Measurements from ENCODE around the gene BTNL3.
"Not testable (repeated sequence)": the region's sequence is repeated elsewhere in the genome, so short reads cannot be mapped to it uniquely, and the experiment has no call there.

BTNL3 gene

DNA sequence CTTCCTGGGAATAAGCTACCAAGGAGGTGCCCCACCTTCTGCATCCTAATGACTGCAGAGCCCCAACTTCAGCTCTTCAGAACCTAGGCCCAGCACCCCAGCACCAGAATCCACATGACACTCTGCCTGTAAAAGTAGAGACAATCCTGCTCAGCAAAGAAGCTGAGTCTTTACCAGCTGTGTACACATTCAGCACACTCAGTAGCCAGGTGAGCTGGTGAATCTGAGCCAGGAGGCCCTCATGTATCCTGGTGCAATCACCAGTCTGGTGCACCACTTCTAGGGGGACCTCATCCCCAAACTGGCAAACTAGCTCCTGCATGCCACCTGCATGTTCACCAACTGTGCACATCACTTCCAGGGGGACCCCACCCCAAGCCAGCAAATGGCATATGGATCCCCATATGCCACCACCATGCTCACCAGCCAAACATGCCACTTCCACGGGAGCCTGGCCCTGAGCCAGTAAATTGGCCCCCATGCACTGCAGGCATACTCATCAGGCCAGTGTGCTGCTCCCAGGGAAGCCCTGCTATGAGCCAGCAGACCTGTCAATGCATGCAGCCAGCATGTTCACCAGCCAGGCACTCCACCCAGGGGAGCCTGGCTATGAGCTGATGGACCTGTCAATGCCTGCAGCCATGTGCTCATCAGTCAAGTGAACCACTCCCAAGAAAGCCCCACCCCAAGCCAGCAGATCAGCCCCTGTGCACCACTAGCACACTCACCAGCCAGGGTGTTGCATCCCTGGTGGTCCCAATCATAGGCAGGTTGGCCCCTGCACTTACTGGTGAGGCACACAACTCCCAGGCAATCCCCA is 35.8 kb downstream of the BTNL3 start:
- no peak for DNase-seq

DNA sequence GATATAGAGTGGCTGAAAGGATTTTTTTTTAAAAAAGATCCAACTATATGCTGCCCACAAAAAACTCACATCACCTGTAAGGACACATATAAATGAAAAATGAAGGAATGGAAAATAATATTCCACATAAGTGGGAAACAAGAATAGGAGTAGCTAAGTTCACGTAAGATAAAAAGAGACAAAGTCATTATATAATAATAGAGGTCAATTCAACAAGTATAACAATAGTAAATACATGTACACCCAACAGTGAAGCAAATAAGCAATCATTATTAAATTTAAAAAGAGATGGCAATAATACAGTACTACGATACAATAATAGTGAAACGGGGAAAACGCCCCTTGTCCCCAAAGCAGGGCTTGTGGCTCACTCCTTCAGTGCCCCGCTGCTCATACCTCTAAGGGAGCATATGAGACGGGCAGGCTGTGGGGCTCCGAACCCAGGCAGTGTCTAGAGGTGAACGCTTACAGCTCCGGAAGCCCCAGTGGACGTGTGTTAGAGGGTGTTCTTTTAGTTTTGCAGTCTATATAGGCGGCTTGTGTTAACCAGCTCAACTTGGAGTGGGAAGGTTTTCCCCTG is 38.9 kb downstream of the BTNL3 start:
- no peak for DNase-seq

DNA sequence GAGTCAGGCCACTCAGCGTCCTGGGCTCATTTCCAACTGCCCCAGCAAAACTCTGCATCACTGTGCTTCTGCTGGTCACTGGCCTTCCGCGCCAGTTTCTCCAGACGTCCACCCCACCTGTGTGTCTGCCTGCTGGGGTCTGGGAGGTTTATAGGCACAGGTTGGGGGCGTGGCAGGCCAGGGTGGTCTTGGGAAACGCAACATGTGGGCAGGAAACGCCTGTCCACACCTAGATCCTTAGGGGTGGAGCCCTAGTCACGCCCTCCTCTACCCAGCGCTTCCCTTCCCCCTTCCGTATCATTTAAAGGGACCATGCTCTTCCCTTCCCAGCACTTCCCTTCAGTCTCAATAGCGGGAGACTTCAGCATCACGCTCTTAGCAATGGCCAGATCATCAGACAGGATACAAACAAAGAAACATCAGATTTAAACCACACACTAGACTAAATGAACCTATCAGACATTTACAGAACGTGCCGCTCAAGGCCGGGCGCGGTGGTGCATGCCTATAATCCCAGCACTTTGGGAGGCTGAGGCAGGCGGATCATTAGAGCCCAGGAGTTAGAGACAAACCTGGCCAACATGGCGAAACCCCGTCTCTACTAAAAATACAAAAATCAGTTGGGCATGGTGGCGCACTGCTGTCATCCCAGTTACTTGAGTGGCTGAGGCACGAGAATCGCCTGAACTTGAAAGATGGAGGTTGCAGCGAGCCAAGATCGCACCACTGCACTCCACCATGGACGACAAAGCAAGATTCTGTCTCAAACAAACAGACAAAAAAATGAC is 39.6 kb downstream of the BTNL3 start:
- DNase-seq: no peak

DNA sequence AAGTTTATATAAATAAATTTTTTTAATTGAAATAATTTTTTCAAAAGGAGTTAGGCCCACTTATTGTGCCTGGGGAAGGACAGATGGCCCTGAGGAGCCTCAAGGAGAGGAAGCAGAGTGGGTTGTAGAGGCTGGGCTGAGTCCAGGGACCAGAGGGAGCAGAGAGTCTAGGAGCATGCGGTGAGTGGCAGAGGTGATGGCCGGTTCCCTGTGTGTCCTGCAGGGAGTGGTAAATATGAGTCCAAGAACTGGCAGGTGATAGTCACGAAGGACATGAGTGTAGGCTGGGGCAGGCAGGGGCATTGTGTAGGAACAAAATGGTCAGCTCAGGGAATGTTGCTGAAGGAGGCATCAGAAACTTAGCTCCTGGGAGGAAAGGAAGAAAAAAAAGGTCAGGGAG is 43.1 kb downstream of the BTNL3 start:
- no peak for DNase-seq

DNA sequence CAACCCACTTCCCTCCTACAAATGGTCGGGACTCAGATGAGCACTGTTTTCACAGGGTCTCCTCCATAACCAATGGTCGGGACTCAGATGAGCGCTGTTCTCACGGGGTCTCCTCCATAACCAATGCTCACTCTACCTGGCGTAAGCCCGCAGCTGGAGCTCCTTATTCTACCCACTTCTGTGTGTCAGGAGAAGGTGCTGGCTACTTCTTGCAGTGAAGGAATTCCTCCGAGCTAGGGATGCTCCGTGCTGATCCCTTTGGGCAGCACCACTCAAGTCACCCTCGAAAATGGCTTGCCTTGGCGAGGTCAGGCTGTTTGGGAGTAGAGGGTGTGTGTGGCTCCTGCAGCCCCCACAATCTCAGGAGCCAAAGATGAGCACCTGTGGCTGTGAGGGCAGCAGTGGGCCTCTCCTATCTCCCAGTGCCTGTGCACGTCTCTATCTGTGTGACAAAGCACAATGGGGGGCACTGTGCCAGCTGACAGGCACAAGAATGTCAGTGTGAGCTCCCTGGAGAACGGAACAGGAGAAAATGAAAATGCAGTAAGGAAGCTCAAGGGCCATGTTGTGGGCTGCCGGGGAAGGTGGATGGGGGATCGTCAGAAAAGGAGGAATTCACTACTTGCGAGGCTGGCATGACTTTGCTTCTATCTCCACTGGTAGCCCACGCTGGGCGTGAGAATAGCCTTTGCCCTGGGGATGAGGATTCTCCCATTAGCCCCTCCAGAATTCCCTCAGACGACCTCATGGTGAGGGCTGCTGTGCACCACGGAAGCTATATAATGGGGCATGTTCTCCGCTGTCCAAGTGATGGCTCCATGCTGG is 47.6 kb downstream of the BTNL3 start:
- DNase-seq: no peak

DNA sequence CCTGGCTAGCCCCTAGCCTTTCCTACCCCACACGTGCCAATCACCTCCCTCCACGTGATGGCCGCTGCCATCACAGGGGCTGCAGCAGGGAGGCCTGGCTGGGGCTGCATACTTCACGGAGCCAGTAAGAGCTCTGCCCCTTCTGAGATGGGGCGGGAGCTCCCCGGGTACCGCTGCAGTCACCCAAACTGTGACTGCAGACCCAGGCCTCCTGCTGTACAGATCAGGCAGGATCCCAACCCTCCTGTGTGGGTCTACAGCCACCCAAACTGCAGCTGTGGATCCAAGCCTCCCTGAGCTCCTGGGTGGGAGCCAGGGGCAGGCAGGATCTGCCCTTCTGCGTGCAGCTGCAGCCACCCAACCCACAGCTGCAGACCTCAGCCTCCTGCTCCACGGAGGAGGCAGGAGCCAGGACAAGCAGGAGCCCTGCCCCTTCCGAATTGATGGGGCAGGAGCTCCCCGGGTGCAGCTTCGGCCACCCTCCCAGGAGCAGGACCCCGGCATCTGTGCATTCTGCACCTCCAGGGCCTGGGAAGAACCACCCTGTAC is 48.2 kb downstream of the BTNL3 start:
- no peak for DNase-seq

DNA sequence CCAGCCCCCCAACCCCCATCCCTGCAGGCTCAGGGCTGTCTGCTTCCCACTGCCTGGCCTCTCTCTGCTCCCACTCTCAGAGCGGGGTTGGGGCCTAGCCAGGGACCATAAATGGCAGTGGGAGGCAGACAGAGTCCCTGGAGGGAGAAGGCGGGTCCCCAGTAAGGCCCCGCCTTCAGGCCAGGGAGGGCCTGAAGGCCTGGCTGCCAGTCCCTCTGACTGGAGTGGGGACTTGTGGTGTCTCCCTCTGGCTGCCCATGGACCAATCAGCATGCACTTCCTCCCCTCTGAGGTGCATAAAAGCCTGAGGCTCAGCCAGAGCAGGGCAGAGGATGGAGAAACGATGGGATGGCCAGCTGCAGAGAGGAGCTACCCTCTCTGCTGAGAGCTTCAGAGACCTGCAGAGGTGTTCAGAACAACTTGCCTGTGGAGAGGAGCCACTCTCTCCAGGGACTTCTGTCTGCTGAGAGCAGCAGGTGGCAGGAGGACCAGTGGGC is 48.8 kb downstream of the BTNL3 start:
- DNase-seq: no peak

DNA sequence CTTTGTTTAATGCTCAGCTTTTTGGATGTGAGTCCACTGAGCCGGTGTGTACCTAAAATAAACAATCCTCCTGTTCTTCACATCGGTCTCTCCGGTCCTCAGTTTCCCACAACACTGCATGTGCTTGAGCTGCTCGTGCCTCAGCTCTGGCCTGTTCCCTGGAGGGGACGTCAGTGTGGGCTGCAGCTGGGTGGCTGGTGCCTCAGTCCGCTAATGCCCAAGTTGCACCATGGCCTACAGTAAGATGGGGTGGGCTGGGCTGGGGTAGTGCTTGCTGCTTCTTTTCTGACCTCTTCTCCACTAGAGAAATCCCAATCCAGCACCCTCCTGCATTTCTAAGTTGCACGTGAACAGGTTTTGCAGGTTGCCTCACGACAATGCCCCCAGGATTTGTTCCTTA is 50.8 kb downstream of the BTNL3 start:
- DNase-seq: no peak

DNA sequence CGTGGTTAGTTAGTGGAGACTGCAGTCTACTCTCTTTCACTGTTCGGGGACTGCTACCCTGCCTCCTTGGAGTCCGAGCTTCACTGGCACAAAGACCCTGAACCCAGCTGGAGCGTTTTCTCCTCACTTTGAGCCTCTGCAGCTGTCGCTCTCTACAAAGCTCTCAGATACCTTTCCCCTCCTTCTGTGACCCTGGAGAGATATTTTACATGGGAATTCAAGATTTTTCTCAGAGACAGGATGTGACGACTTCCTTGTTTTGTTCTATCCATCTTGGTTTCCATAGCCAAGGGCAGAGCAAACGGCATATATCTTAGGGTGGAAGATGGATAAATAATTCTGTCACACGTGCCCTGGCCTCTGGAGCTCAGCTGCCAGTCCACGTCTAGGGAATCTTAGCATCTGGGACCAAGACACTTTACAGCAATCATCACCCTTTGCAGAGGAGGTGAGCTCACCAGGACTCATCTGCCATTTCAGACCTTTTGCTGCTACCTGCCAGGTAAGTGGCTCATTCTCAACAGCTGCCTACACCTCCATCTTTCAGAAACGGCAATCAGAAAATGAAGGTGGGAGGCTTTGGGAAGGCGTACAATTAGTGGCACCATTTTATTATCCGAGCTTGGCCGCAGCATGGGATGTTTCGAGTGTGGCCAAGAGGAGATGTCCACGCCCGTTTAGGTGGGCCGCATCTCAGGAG is 51.4 kb downstream of the BTNL3 start, which contains the start of gene BTNL9:
BTNL9 (plus strand) TSS at position 336 of the 700 bp plus-strand sequence. CDS start 5,224 bp downstream, outside the sequence.
- no peak for DNase-seq

DNA sequence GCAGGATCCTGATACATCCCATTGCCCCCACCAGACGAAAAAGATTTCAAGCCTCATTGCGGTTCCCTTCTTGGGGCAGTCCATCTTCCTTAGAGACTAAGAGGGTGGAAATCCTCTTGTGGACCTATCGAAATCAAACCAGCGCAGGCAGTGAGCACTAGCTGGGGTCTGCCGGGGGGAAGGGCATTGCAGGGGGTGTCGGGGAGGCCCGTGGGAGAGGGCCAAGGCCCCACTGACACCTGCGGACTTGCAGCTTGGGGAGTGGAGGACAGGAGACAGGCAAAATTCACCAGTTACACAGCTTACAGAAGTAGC is 51.9 kb downstream of the BTNL3 start:
- DNase-seq: no peak

DNA sequence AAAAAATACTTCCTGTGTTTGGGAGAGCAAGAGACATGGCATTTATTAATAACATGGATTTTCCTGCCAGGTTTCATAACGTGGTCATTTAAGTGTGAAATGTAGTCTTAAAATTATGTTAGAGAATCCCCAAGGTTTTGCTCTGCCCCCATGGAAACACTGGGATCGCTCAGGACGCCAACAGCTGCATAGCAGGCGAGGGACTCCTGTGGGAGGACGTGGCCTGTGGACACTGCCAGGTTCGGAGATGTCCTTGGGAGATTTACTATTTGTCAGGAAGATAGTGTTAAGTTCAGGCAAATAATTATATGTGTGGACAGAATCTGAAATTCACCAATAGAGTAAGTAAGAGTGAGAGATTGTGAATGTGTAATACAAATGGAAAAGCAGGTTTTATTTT is 52.4 kb downstream of the BTNL3 start:
- no peak for DNase-seq

DNA sequence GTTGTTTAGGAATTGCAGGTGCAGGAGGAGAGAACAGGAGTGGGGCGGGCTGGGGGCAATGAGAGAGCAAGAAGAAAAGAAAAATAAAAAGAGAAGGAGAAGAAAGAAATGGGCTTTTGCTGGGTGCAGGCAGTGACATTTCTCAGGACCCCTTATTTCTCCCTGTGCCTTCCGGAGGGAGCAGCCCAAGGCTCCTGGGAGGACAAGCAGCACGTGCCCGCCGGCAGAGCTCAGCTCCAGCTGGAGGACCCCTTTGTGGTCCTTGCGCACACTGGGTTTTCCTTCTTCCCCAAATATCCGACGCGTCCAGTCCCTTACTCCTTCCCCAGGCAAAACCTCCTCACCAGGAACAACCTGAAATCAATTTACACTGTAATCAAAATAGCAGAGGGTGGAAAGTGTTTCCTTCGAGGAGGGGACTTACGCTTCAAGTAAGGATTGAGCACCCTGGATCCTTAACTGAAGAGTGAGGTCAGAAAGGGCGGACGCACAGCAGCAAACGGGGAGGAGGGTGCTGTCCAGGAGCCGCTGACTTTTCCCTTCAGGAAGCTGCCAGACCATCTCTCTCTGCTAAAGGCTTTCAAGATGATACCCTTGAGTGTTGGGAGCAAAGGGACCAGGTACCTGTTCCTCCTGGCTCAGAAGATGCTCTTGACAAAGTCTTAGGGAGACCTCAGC is 53.5 kb downstream of the BTNL3 start:
- DNase-seq: no peak

DNA sequence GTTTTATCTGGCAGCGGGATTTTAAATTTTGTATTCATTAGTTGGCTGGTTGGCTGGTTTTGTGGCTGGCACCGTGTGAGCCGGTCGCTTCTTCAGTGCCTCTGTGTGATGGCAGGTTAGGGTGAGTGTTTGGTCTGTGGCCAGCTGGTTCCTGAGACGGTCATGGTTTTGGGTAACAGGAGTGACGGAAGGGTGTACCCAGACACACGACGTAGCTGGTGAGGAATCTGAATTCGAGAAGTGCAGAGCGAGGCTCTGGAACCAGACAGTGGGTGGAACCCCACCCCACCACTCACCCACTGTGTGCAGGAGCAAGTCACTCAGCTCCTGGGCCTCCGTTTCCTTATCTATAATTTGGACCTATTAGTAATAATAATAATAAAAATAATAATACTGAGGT is 54.1 kb downstream of the BTNL3 start:
- no peak for DNase-seq

DNA sequence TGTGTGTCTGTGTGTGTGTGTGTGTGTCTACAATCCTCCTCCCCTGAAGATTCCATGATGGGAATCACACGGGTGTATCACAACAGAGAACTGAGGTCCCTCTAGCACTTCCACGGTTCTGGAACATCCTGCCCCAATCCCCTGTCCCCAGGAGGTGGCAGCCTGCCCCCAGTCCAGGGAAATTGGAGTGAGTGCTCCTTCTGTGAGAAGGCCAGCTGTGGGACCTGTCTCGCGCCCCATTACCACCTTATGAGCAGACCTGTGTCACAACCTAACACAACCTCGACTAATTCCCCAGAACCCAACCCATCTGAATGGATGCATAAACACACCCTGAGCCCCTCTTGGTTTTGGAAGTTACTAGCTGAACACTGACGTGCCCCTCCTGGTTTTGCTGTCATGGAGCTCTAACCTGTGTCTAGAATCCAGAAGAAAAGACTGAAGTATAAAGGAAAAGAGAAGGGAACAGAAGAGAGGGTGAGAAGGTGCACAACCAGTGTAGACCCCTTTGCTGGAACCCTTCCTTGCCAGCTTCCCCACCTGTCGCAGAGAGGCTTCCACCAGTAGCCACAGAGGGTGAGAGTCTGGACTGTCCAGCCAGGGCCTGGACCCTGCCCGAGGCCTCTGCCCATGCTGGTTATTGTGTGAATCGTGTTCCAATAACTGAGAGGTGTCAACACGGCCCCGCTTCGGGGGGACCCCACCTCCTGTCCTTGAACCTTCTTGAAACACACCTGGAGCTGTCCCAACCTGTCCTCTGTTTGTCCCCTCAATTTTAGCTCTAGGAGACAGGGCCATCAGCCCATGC is 54.8 kb downstream of the BTNL3 start:
- DNase-seq: no peak

DNA sequence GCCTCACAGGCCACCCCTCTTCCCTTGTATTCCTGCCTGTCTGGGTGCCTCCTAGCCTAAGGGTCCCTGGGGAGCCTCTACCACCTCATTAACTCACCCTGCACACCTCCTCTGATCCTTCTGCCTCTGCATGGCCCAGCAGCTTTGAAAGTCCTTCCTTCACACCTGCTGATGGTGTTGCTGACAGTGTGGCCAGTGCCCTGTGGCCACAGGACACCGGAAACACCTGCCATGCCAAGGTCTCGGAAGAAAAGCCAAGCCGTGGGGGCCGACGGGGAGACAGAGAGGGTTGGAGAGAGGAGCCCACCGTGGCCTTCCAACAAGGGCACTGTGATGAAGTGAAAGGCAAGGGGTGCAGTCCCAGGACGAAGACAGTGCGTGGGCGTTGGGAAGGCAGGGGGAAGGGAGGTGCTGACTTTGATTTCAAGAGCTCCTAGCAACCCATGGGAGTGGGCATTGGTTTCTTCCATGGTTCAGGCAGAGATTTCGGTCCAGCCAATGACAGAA is 55.5 kb downstream of the BTNL3 start:
- no peak for DNase-seq

DNA sequence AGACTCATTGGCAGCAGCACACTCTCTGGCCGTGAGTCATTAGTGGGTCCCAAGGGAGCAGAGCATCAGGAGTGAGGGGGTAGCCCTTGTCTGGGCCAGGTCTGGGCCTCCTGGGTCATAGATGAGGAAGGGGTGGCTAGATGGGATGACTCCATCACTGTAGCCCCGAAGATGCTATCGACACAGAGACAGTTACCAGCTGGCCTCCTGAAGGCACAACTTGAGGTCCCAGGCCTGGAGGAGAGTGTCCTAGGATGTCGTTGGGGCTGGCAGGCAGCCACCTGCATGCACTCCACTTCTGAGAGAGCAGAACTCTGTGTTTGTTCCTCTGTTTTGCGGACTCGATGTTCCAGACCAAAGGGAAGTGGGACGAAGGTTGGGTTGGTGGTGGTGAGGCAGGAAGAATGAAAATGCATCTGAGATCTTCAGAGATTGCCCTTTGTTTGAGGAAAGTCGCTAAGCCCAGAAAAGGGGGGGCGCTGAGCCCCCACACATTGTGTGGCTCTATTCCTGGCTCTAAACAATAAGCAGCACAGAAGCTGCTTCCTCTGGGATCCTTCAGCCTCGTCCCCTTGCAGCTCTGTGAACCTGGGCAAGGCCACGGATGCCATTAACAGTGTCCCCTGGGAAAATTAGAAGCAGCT is 56.1 kb downstream of the BTNL3 start:
- DNase-seq: no peak

DNA sequence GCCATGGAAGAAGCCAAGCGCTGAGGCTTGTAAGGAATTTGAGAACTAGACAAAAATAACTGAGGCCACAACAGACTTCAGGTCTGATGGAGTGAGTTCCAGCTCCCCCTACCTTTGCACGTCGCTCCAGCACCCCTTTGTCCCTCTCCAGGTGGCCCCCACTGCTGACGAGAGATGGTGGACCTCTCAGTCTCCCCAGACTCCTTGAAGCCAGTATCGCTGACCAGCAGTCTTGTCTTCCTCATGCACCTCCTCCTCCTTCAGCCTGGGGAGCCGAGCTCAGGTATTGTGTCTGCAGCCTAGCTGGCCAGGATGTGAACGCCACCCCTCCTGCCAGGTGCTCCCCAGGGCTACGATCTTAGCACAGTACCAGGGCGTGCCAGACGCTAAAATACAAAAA is 56.7 kb downstream of the BTNL3 start:
- DNase-seq: no peak

DNA sequence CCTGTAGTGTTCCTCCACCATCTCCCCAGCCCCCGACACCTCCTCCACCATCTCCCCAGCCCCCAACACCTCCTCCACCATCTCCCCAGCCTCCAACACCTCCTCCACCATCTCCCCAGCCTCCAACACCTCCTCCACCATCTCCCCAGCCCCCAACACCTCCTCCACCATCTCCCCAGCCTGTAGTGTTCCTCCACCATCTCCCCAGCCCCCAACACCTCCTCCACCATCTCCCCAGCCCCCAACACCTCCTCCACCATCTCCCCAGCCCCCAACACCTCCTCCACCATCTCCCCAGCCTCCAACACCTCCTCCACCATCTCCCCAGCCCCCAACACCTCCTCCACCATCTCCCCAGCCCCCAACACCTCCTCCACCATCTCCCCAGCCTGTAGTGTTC is 57.2 kb downstream of the BTNL3 start:
- DNase-seq: not testable (repeated sequence)

DNA sequence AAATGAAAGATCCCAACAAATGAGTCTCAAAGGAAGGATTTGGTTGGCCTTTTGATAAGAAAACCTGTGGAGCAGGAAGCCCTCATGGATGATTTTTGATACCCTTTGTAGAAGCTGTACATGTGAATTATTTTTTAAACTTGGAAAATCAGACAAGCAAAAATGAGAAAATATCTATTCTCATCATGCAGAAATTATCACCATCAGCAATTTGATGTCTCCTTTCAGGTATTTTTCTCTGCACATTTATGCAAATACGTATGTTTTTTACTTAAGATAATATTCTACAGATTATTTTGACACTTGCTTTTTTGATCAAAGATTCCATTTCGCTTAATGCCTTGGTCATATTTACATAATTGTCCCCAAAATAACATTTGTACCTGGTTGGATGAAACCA is 58.6 kb downstream of the BTNL3 start:
- DNase-seq: no peak

DNA sequence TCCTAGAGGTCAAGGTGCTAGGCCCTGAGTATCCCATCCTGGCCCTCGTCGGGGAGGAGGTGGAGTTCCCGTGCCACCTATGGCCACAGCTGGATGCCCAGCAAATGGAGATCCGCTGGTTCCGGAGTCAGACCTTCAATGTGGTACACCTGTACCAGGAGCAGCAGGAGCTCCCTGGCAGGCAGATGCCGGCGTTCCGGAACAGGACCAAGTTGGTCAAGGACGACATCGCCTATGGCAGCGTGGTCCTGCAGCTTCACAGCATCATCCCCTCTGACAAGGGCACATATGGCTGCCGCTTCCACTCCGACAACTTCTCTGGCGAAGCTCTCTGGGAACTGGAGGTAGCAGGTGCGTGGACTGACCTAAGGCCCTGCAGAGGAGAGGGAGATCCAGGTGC is 59.3 kb downstream of the BTNL3 start:
- DNase-seq: no peak
